ENCODE measurements around the gene TMEM201. TPM values are rescaled to one million over a fixed set of nuclear protein-coding genes. Genes with fewer than 3 reads are reported as not detected.

TMEM201 gene
- total RNA-seq, 2 donors from 2014 or later, result 12.0 to 25.5 TPM

GRCh38 chr1:9631613-9632012 is 42.9 kb downstream of the TMEM201 start:
- no peak for ATAC-seq (replicated peaks)
- peaks cover 30% of the 10 kb centered on the region for H3K4me1 Mint-ChIP-seq
- no peak overlapping the region for H3K27ac Mint-ChIP-seq
- no peaks in the 10 kb centered on the region for H3K9me3 Mint-ChIP-seq
- H3K4me3 Mint-ChIP-seq, result peak overlapping the region; percentile 100
- peaks cover 67% of the 10 kb centered on the region for H3K36me3 Mint-ChIP-seq (ENCODE audit: low read depth)
- no peaks in the 10 kb centered on the region for H3K27me3 Mint-ChIP-seq

GRCh38 chr1:9633493-9633892 is 44.8 kb downstream of the TMEM201 start:
- peak overlapping the region; percentile 100 for H3K4me3 Mint-ChIP-seq
- H3K27ac Mint-ChIP-seq, result no peak overlapping the region
- no peak for ATAC-seq (replicated peaks)
- no peaks in the 10 kb centered on the region for H3K27me3 Mint-ChIP-seq
- peaks cover 22% of the 10 kb centered on the region for H3K4me1 Mint-ChIP-seq
- peaks cover 77% of the 10 kb centered on the region for H3K36me3 Mint-ChIP-seq (ENCODE audit: low read depth)
- no peaks in the 10 kb centered on the region for H3K9me3 Mint-ChIP-seq

- Mint-ChIP-seq H3K9me3 (no peaks in the 10 kb centered on the region), H3K27ac (peak overlapping the region; percentile 5), H3K4me3 (no peak overlapping the region)
Measured at GRCh38 chr1:9634582-9634981, 45.9 kb downstream of the TMEM201 start.

DNA sequence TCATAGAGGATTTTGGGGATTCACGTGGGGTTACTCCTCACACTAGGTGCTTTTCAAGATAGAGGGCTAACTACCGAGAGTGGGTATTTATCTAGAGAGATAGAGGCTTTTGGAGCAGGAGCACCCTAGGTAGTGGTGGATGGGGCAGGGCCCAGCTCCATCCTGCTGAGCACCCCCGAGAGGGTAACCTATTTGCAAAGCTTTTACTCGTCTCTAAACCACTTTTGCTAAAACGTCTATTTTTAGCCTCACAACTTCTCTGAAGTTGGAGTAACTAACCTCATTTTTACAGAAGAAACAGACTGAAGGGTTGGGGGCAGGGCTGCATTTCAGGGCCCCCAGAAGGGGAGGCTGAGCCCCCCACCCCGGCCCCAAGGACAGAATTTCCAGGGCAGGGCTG is 50.5 kb downstream of the TMEM201 start:
- Mint-ChIP-seq H3K4me1 (peaks cover 38% of the 10 kb centered on the region), H3K9me3 (no peaks in the 10 kb centered on the region), H3K36me3 (ENCODE audit: low read depth) (peaks cover 58% of the 10 kb centered on the region), H3K27ac (no peak overlapping the region), H3K4me3 (no peak overlapping the region), H3K27me3 (no peaks in the 10 kb centered on the region)
- ATAC-seq (replicated peaks), result no peak

More at GRCh38 chr1:9634582-9634981, 45.9 kb downstream of the TMEM201 start:
- H3K36me3 Mint-ChIP-seq (ENCODE audit: low read depth), result peaks cover 80% of the 10 kb centered on the region
- no peaks in the 10 kb centered on the region for H3K27me3 Mint-ChIP-seq
- H3K4me1 Mint-ChIP-seq, result peaks cover 23% of the 10 kb centered on the region
- no peak for ATAC-seq (replicated peaks)

DNA sequence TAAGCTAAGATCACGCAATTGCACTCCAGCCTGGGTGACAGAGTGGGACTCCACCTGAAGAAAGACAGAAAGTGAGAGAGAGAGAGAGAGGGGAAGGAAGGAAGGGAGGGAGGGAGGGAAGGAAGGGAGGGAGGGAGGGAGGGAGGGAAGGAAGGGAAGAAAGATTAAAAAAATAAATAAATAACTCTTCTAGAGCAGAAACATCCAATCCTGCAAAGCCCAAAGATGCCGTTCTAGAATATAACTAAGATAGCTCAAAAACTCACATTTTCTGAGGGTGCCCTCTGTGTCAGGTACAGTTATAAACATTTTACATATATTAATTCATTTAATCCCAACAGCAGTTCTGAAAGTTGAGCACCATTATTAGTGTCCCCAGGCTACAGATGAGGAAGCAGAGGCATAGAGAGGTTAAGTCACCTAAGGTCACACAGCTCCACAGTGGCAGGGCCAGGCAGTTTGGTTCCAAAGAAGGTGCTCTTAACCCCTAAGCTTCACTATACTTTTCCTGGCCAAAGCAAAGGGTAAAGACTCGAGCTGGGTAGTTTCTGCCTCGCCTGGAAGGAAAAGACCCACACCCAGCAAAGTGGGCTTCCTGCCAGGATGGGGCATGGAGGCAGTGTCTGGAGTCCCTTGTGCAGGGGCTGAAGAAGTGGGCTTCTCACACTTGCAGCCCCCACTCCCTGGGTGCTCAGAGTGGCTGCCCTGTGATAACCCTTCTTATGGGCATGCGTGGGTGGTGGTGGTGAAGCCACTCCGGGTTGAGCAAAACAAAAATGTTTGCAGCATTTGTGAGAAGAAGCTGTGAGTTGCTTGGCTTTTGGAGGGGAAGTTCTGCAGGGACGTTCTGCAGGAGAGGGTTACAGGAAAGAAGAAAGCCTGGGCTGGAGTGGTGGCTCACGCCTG is 54.9 kb downstream of the TMEM201 start:
- Mint-ChIP-seq H3K4me3 (peak overlapping the region; percentile 43), H3K27ac (peak overlapping the region; percentile 56), H3K9me3 (no peaks in the 10 kb centered on the region), H3K27me3 (no peaks in the 10 kb centered on the region), H3K36me3 (ENCODE audit: low read depth) (peaks cover 26% of the 10 kb centered on the region), H3K4me1 (peaks cover 30% of the 10 kb centered on the region)
- peak; percentile 45 for ATAC-seq (replicated peaks)

DNA sequence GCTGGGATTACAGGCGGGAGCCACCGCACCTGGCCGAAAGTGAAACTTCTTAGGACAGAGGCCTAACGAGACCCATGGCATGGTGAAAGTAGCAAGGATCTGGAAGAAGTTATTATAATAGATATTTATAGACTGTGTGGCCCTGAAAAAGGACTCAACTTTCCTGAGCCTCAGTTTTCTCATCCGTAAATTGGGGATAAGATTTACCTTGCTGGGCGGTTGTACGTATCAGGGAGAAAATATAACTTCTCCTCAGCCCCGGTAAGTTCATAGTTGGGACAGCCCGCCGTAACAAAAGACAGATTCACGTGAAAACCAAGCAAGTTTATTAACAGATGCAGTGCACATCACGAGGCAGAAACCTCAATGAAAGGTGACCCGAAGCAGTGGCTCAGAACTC is 57.3 kb downstream of the TMEM201 start:
- H3K27me3 Mint-ChIP-seq, result no peaks in the 10 kb centered on the region
- peaks cover 21% of the 10 kb centered on the region for H3K4me1 Mint-ChIP-seq
- H3K4me3 Mint-ChIP-seq, result no peak overlapping the region
- H3K27ac Mint-ChIP-seq, result no peak overlapping the region
- no peak for ATAC-seq (replicated peaks)
- no peaks in the 10 kb centered on the region for H3K9me3 Mint-ChIP-seq
- H3K36me3 Mint-ChIP-seq (ENCODE audit: low read depth), result peaks cover 8% of the 10 kb centered on the region

- Mint-ChIP-seq H3K27ac (no peak overlapping the region), H3K36me3 (ENCODE audit: low read depth) (peaks cover 16% of the 10 kb centered on the region), H3K27me3 (no peaks in the 10 kb centered on the region), H3K4me3 (no peak overlapping the region), H3K4me1 (peaks cover 14% of the 10 kb centered on the region), H3K9me3 (no peaks in the 10 kb centered on the region)
- no peak for ATAC-seq (replicated peaks)
Measured at GRCh38 chr1:9648171-9648570, 59.5 kb downstream of the TMEM201 start.

DNA sequence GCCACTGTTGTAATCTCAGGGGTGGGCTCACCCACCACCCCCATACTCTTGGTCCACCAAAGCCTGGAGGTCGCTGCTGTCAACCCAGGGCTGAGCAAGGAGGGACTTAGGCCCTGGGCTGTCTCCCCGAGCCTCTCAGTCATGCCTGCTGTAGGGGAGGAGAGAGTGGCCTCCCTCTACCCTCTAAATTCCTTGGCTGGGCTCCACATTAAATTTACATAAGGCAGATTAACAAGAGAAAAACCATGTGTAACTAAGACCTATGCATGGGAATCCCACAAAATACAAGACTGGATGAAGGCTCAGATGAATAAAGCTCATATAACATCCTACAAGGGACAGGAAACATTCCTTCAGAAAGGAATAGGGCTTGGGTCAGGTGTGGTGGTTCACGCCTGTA is 61.1 kb downstream of the TMEM201 start:
- Mint-ChIP-seq H3K9me3 (no peaks in the 10 kb centered on the region), H3K4me3 (peak overlapping the region; percentile 99), H3K27me3 (no peaks in the 10 kb centered on the region), H3K27ac (peak overlapping the region; percentile 39), H3K36me3 (ENCODE audit: low read depth) (peaks cover 32% of the 10 kb centered on the region), H3K4me1 (peaks cover 10% of the 10 kb centered on the region)
- no peak for ATAC-seq (replicated peaks)

- no peaks in the 10 kb centered on the region for H3K9me3 Mint-ChIP-seq
- peaks cover 16% of the 10 kb centered on the region for H3K4me1 Mint-ChIP-seq
- ATAC-seq (replicated peaks), result no peak
- no peaks in the 10 kb centered on the region for H3K27me3 Mint-ChIP-seq
- H3K36me3 Mint-ChIP-seq (ENCODE audit: low read depth), result peaks cover 44% of the 10 kb centered on the region
- peak overlapping the region; percentile 99 for H3K4me3 Mint-ChIP-seq
- H3K27ac Mint-ChIP-seq, result peak overlapping the region; percentile 96
Measured at GRCh38 chr1:9651220-9651564, 62.5 kb downstream of the TMEM201 start.

GRCh38 chr1:9651565-9652378 is 63.1 kb downstream of the TMEM201 start, which contains the start of gene PIK3CD:
PIK3CD (plus strand) TSS chr1:9651731; CDS start chr1:9710456, 58,725 bp downstream.
- Mint-ChIP-seq H3K4me1 (peaks cover 18% of the 10 kb centered on the region), H3K27ac (peak within 1 kb of the TSS; percentile 97), H3K27me3 (no peaks in the 10 kb centered on the region), H3K9me3 (no peaks in the 10 kb centered on the region), H3K36me3 (ENCODE audit: low read depth) (peaks cover 50% of the 10 kb centered on the region), H3K4me3 (peak within 1 kb of the TSS; percentile 99)
- peak; percentile 23 for ATAC-seq (replicated peaks)

GRCh38 chr1:9652379-9653209 is 63.9 kb downstream of the TMEM201 start:
- H3K36me3 Mint-ChIP-seq (ENCODE audit: low read depth), result peaks cover 58% of the 10 kb centered on the region
- no peak for ATAC-seq (replicated peaks)

DNA sequence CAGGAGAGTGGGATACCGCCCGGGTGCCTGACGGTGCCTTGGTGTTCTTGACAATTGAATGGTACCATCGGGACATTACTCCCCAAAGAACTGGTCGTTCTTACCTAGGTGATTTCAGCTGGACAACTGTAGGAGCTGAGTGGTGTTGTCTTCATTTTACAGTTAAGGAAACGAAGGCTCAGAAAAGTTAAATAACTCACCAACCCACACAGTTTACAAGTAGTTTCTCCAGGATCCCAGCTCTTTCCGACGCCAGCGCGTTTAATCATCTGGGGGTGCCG is 64.4 kb downstream of the TMEM201 start:
- Mint-ChIP-seq H3K27ac (peak overlapping the region; percentile 97), H3K4me3 (peak overlapping the region; percentile 99), H3K4me1 (peaks cover 31% of the 10 kb centered on the region), H3K9me3 (no peaks in the 10 kb centered on the region), H3K36me3 (ENCODE audit: low read depth) (peaks cover 64% of the 10 kb centered on the region), H3K27me3 (no peaks in the 10 kb centered on the region)
- peak; percentile 2 for ATAC-seq (replicated peaks)

More at GRCh38 chr1:9652379-9653209, 63.9 kb downstream of the TMEM201 start:
- H3K4me3 Mint-ChIP-seq, result peak overlapping the region; percentile 99
- H3K27ac Mint-ChIP-seq, result peak overlapping the region; percentile 97
- no peaks in the 10 kb centered on the region for H3K9me3 Mint-ChIP-seq
- peaks cover 26% of the 10 kb centered on the region for H3K4me1 Mint-ChIP-seq
- no peaks in the 10 kb centered on the region for H3K27me3 Mint-ChIP-seq

GRCh38 chr1:9653491-9654050 is 64.9 kb downstream of the TMEM201 start:
- peaks cover 68% of the 10 kb centered on the region for H3K36me3 Mint-ChIP-seq (ENCODE audit: low read depth)
- peak overlapping the region; percentile 97 for H3K27ac Mint-ChIP-seq
- no peaks in the 10 kb centered on the region for H3K27me3 Mint-ChIP-seq
- no peaks in the 10 kb centered on the region for H3K9me3 Mint-ChIP-seq
- H3K4me1 Mint-ChIP-seq, result peaks cover 31% of the 10 kb centered on the region
- peak overlapping the region; percentile 99 for H3K4me3 Mint-ChIP-seq
- peak; percentile 42 for ATAC-seq (replicated peaks)
